ENCODE results near the gene SLC50A1. TPM values are rescaled to one million over a fixed set of nuclear protein-coding genes. Genes with fewer than 3 reads are reported as not detected.

SLC50A1 gene
- total RNA-seq, 3 donors from 2014 or later (not counting 1 experiment from before 2014, with no cell fraction given) = 31.7 to 33.5 (median 32.7) TPM

DNA sequence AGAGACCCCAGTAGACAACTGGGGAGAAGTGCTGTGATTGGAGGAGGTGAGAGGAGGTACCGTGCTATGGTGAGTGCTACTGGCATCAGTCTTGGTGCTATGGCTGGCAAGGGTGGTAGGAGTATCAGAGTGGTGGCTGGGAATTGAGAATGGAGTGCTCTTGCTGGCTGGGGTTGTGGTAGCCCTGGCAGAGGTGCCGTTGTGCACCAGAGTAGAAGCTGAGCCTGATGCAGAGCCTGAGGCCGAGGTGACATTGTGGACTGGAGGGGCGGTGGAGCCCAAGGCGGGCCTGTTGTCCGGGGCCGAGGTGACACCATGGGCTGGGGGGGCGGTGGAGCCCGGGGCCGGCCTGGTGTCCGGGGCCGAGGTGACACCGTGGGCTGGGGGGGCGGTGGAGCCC lies 52.6 kb downstream of the SLC50A1 start:
- TF ChIP-seq, protein P1, sequence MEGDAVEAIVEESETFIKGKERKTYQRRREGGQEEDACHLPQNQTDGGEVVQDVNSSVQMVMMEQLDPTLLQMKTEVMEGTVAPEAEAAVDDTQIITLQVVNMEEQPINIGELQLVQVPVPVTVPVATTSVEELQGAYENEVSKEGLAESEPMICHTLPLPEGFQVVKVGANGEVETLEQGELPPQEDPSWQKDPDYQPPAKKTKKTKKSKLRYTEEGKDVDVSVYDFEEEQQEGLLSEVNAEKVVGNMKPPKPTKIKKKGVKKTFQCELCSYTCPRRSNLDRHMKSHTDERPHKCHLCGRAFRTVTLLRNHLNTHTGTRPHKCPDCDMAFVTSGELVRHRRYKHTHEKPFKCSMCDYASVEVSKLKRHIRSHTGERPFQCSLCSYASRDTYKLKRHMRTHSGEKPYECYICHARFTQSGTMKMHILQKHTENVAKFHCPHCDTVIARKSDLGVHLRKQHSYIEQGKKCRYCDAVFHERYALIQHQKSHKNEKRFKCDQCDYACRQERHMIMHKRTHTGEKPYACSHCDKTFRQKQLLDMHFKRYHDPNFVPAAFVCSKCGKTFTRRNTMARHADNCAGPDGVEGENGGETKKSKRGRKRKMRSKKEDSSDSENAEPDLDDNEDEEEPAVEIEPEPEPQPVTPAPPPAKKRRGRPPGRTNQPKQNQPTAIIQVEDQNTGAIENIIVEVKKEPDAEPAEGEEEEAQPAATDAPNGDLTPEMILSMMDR (IDR thresholded peaks at IDR 0.05) = no peak
- intact Hi-C loops (cut with micrococcal nuclease) = no loop called here
- H3K36me3 Mint-ChIP-seq = no peaks in the 10 kb centered on the region
- H3K27me3 ChIP-seq (ENCODE audit: control insufficient read depth, insufficient read depth, low read length) = no peaks in the 10 kb centered on the region
- no peaks in the 10 kb centered on the region for H3K9me3 ChIP-seq (ENCODE audit: control insufficient read depth, insufficient read depth, low read length)
- DNase-seq (no peak), ATAC-seq (no peak)
- H3K4me3 ChIP-seq (ENCODE audit: low read length) = no peak overlapping the region
- H3K36me3 ChIP-seq (ENCODE audit: control insufficient read depth, insufficient read depth, low read length) = no peaks in the 10 kb centered on the region
- H3K4me1 ChIP-seq (ENCODE audit: control insufficient read depth, insufficient read depth, low read length) = peaks cover 31% of the 10 kb centered on the region
- WGBS (ENCODE audit: insufficient coverage) = 96% methylated on average over 14 of the region's 14 CpGs
- peak overlapping the region; percentile 57 for H3K4me3 Mint-ChIP-seq
- peaks cover 6 to 19% of the 10 kb centered on the region in 2 donors for H3K4me1 Mint-ChIP-seq
- H3K27ac Mint-ChIP-seq = peak overlapping the region in 1 of 2 donors; percentile 21
- H3K27me3 Mint-ChIP-seq (ENCODE audit: low read depth in 2 of 2) = peaks cover 0 to under 1% of the 10 kb centered on the region in 2 donors
- no peaks in the 10 kb centered on the region for H3K9me3 Mint-ChIP-seq
- no peak overlapping the region for H3K27ac ChIP-seq (ENCODE audit: low read length)

Other genes with a start within 250 kb of the SLC50A1 start
- 10 to 100 TPM in 2 of 3 donors, 1 to 10 TPM in 1; 9.0 to 12.1 (median 11.0) TPM for gene PMVK, start 199.1 kb upstream of the SLC50A1 start, total RNA-seq
- 100 to 1,000 TPM; 158 to 200 (median 197) TPM for gene PBXIP1, start 179.8 kb upstream of the SLC50A1 start, total RNA-seq
- gene PYGO2, start 174.1 kb upstream of the SLC50A1 start, total RNA-seq = 10 to 100 TPM; 21.6 to 32.1 (median 27.5) TPM
- 100 to 1,000 TPM in 1 of 3 donors, 10 to 100 TPM in 2; 94.6 to 112 (median 96.8) TPM for gene SHC1, start 165.1 kb upstream of the SLC50A1 start, total RNA-seq
- gene CKS1B, start 161.2 kb upstream of the SLC50A1 start, total RNA-seq = 10 to 100 TPM in 2 of 3 donors, 1 to 10 TPM in 1; 8.5 to 13.0 (median 12.9) TPM
- gene FLAD1, start 152.5 kb upstream of the SLC50A1 start, total RNA-seq = 10 to 100 TPM; 32.1 to 47.6 (median 38.7) TPM
- not detected for gene LENEP, start 142.3 kb upstream of the SLC50A1 start, total RNA-seq
- 10 to 100 TPM; 61.2 to 75.4 (median 63.3) TPM for gene ZBTB7B, start 133.1 kb upstream of the SLC50A1 start, total RNA-seq
- under 1 TPM; 0.30 to 0.92 (median 0.32) TPM for gene DCST2, start 102.1 kb upstream of the SLC50A1 start, total RNA-seq
- gene DCST1, start 102.0 kb upstream of the SLC50A1 start, total RNA-seq = under 1 TPM in 2 of 3 donors, not detected in 1; 0.35 to 0.60 TPM
- 10 to 100 TPM; 54.6 to 83.2 (median 64.7) TPM for gene ADAM15, start 84.5 kb upstream of the SLC50A1 start, total RNA-seq
- gene EFNA4, start 72.1 kb upstream of the SLC50A1 start, total RNA-seq = 1 to 10 TPM; 4.6 to 6.8 (median 5.5) TPM
- 1 to 10 TPM in 1 of 3 donors, under 1 TPM in 2; 0.52 to 1.1 (median 0.68) TPM for gene EFNA3, start 57.0 kb upstream of the SLC50A1 start, total RNA-seq
- gene EFNA1, start 8.0 kb upstream of the SLC50A1 start, total RNA-seq = 1 to 10 TPM; 1.5 to 1.9 (median 1.9) TPM
- gene DPM3, start 4.7 kb downstream of the SLC50A1 start, total RNA-seq = 10 to 100 TPM; 26.8 to 45.7 (median 41.5) TPM
- gene KRTCAP2, start 37.5 kb downstream of the SLC50A1 start, total RNA-seq = 100 to 1,000 TPM in 2 of 3 donors, 10 to 100 TPM in 1; 95.3 to 113 (median 104) TPM
- 1 to 10 TPM in 2 of 3 donors, under 1 TPM in 1; 0.94 to 4.9 (median 2.5) TPM for gene TRIM46, start 38.0 kb downstream of the SLC50A1 start, total RNA-seq
- gene THBS3, start 72.0 kb downstream of the SLC50A1 start, total RNA-seq = 10 to 100 TPM; 16.2 to 19.4 (median 18.6) TPM
- 10 to 100 TPM; 22.3 to 28.5 (median 27.9) TPM for gene MTX1, start 72.8 kb downstream of the SLC50A1 start, total RNA-seq
- 1 to 10 TPM; 6.9 to 10.0 (median 8.9) TPM for gene ENTREP3, start 119.6 kb downstream of the SLC50A1 start, total RNA-seq
- gene SCAMP3, start 126.5 kb downstream of the SLC50A1 start, total RNA-seq = 10 to 100 TPM; 59.7 to 72.1 (median 65.0) TPM
- 10 to 100 TPM; 70.4 to 97.5 (median 84.4) TPM for gene CLK2, start 137.7 kb downstream of the SLC50A1 start, total RNA-seq
- 1 to 10 TPM; 2.0 to 3.4 (median 2.6) TPM for gene HCN3, start 141.6 kb downstream of the SLC50A1 start, total RNA-seq
- gene PKLR, start 165.6 kb downstream of the SLC50A1 start, total RNA-seq = under 1 TPM in 1 of 3 donors, not detected in 2; 0.12 TPM
- 100 to 1,000 TPM; 105 to 110 (median 105) TPM for gene FDPS, start 173.0 kb downstream of the SLC50A1 start, total RNA-seq
- gene RUSC1, start 185.0 kb downstream of the SLC50A1 start, total RNA-seq = 10 to 100 TPM; 20.4 to 24.7 (median 21.5) TPM